Neural cell (in vitro differentiated cells): ENCODE measurements around the gene BCKDK.

Experiments used
- CTCF ChIP-seq: fragments of 450-650 bp; IDR thresholded peaks from 2 replicates; pipeline ENCODE4 v1.5.1; 2014; ENCODE audit warnings: antibody characterized with exemption, mild to moderate bottlenecking, moderate library complexity; ENCODE audit not compliant: poor library complexity, severe bottlenecking
- EP300 ChIP-seq: fragments of 450-650 bp; conservative IDR thresholded peaks from 2 replicates; pipeline ENCODE4 v1.6.1; 2014; ENCODE audit warnings: antibody characterized with exemption, mild to moderate bottlenecking, moderate library complexity; ENCODE audit not compliant: poor library complexity, severe bottlenecking
- EZH2 ChIP-seq: fragments of 200-600, 300-800 bp; shearing (Covaris generic), sonication (generic); IDR thresholded peaks from 2 replicates; pipeline ENCODE4 v1.6.1; 2014; ENCODE audit warnings: antibody characterized with exemption, low read length, borderline replicate concordance, mild to moderate bottlenecking; ENCODE audit not compliant: insufficient read depth, poor library complexity, severe bottlenecking

DNA sequence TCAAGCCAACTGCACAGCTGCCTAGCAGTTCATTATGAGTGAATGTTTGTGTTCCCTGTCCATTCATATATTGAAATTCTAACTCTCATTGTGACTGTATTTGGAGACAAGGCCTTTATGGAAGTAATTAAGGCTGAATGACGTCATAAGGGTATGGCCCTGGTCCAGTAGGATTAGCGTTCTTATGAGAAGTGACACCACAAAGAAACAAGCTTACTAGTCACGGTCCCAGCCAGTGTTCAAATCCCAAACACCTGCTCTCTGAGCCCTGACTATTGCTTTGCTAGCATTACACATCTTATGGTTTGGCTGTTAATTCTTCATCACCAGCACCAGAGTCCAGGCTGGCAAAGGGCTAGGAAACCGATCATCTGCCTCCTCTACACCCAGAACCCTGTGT is 36.3 kb upstream of the BCKDK start:
- TF ChIP-seq CTCF (no peak), EZH2 (no peak), EP300 (no peak)
